Type B pancreatic cell (in vitro differentiated cells): Measurements from ENCODE around the gene CLDN15. TPM values are rescaled to one million over a fixed set of nuclear protein-coding genes. Genes with fewer than 3 reads are reported as not detected.
"Not testable (repeated sequence)": the region's sequence is repeated elsewhere in the genome, so short reads cannot be mapped to it uniquely, and the experiment has no call there.

Source experiments
- DNase-seq: peaks from one replicate; pipeline ENCODE4 v3.0.0; 2021; ENCODE audit warnings: mixed read lengths; ENCODE audit not compliant: unreplicated experiment; ENCODE audit errors: extremely low spot score
- H3K27ac Mint-ChIP-seq: 2 replicates; pipeline ENCODE4 v1.8.0; 2021; ENCODE audit warnings: mild to moderate bottlenecking, mixed read lengths
- H3K27me3 Mint-ChIP-seq: 2 replicates; pipeline ENCODE4 v1.8.0; 2021; ENCODE audit warnings: mixed read lengths
- H3K36me3 Mint-ChIP-seq: 2 replicates; pipeline ENCODE4 v1.8.0; 2021; ENCODE audit warnings: mixed read lengths
- H3K4me1 Mint-ChIP-seq: one replicate; pipeline ENCODE4 v1.8.0; 2021; ENCODE audit warnings: mixed read lengths; ENCODE audit not compliant: unreplicated experiment
- H3K4me3 Mint-ChIP-seq: 2 replicates; pipeline ENCODE4 v1.8.0; 2021; ENCODE audit warnings: mild to moderate bottlenecking, mixed read lengths
- H3K9me3 Mint-ChIP-seq: 2 replicates; pipeline ENCODE4 v1.8.0; 2021; ENCODE audit warnings: mixed read lengths
- total RNA-seq: library from RNA; stranded (reverse); gene quantifications from 2 replicates; pipeline ENCODE4 v1.2.1, GENCODE V29; 2021; ENCODE audit warnings: low replicate concordance
- TF ChIP-seq, protein P1 (sequence below): fragments of 200-600 bp; sonication (generic); conservative IDR thresholded peaks from 2 replicates; pipeline ENCODE4 v1.5.0; 2021; ENCODE audit warnings: antibody characterized with exemption, mild to moderate bottlenecking

The CLDN15 gene
- total RNA-seq, 1 donor from 2014 or later: 16.3 TPM

DNA sequence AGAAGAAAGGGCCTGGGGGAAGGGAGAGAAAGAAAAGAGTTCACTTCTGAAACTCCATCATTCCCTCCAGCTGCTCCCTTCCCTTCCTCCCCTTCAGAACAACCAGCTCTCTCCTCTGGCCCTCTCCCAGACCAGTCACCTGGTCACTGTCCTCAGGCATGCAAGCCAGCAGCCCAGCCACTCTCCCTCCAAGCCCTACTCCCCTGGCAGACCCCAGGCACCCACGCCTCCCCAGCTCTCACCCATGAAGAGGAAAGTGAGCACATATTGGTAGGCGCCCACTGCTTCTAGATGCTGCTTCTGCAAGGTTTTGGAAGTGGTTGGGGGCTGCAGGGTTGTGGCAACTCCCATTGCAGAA is 37.1 kb downstream of the CLDN15 start:
- TF ChIP-seq, protein P1, sequence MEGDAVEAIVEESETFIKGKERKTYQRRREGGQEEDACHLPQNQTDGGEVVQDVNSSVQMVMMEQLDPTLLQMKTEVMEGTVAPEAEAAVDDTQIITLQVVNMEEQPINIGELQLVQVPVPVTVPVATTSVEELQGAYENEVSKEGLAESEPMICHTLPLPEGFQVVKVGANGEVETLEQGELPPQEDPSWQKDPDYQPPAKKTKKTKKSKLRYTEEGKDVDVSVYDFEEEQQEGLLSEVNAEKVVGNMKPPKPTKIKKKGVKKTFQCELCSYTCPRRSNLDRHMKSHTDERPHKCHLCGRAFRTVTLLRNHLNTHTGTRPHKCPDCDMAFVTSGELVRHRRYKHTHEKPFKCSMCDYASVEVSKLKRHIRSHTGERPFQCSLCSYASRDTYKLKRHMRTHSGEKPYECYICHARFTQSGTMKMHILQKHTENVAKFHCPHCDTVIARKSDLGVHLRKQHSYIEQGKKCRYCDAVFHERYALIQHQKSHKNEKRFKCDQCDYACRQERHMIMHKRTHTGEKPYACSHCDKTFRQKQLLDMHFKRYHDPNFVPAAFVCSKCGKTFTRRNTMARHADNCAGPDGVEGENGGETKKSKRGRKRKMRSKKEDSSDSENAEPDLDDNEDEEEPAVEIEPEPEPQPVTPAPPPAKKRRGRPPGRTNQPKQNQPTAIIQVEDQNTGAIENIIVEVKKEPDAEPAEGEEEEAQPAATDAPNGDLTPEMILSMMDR: no peak
- Mint-ChIP-seq H3K36me3 (no peaks in the 10 kb centered on the region), H3K27ac (no peak overlapping the region), H3K27me3 (peaks cover 47% of the 10 kb centered on the region), H3K4me3 (peak overlapping the region; percentile 11), H3K9me3 (no peaks in the 10 kb centered on the region), H3K4me1 (peaks cover 5% of the 10 kb centered on the region)
- no peak for DNase-seq

GRCh38 chr7:101199522-101199921 is 38.1 kb downstream of the CLDN15 start:
- H3K27ac Mint-ChIP-seq, DNase-seq, H3K36me3 Mint-ChIP-seq, H3K9me3 Mint-ChIP-seq, H3K4me1 Mint-ChIP-seq, H3K4me3 Mint-ChIP-seq: not testable (repeated sequence)
- H3K27me3 Mint-ChIP-seq: peaks cover 52% of the 10 kb centered on the region

GRCh38 chr7:101198476-101198875 is 39.1 kb downstream of the CLDN15 start:
- TF ChIP-seq, protein P1: no peak
- no peaks in the 10 kb centered on the region for H3K36me3 Mint-ChIP-seq
- H3K27me3 Mint-ChIP-seq: peaks cover 42% of the 10 kb centered on the region
- no peak overlapping the region for H3K4me3 Mint-ChIP-seq
- H3K4me1 Mint-ChIP-seq: peaks cover 5% of the 10 kb centered on the region
- H3K9me3 Mint-ChIP-seq: no peaks in the 10 kb centered on the region
- no peak for DNase-seq
- no peak overlapping the region for H3K27ac Mint-ChIP-seq

- Mint-ChIP-seq H3K27me3 (peaks cover 39% of the 10 kb centered on the region), H3K4me3 (no peak overlapping the region), H3K36me3 (no peaks in the 10 kb centered on the region), H3K4me1 (peaks cover 5% of the 10 kb centered on the region), H3K27ac (no peak overlapping the region), H3K9me3 (no peaks in the 10 kb centered on the region)
- TF ChIP-seq, protein P1: no peak
- no peak for DNase-seq
Measured at GRCh38 chr7:101197991-101198390, 39.6 kb downstream of the CLDN15 start.

GRCh38 chr7:101195884-101196283 is 41.7 kb downstream of the CLDN15 start:
- TF ChIP-seq, protein P1: no peak
- H3K36me3 Mint-ChIP-seq: no peaks in the 10 kb centered on the region
- no peak for DNase-seq
- no peak overlapping the region for H3K27ac Mint-ChIP-seq
- H3K4me1 Mint-ChIP-seq: peaks cover 3% of the 10 kb centered on the region
- no peaks in the 10 kb centered on the region for H3K9me3 Mint-ChIP-seq
- H3K4me3 Mint-ChIP-seq: no peak overlapping the region
- H3K27me3 Mint-ChIP-seq: peaks cover 27% of the 10 kb centered on the region

DNA sequence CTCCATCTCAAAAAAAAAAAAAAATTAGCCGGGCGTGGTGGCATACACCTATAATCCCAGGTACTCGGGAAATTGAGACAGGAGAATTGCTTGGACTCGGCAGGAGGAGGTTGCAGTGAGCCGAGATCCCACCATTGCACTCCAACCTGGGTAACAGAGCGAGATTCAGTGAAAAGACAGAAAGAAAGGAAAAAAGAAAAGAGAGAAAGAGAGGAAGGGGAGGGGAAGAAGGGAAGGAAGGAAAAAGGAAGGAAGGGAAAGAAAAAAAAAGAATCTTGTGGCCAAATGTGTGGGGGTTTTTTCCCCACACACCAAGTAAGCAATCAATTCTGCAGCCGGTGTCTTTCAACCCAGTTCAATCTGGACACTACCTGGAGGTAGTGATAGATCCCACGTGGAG is 48.5 kb downstream of the CLDN15 start:
- Mint-ChIP-seq H3K27me3 (peaks cover 35% of the 10 kb centered on the region), H3K9me3 (no peaks in the 10 kb centered on the region), H3K4me1 (no peaks in the 10 kb centered on the region), H3K4me3 (no peak overlapping the region), H3K27ac (no peak overlapping the region), H3K36me3 (no peaks in the 10 kb centered on the region)
- TF ChIP-seq, protein P1: no peak
- DNase-seq: no peak
